H1 (cell line): ENCODE measurements around the gene SURF1. TPM values are rescaled to one million over a fixed set of nuclear protein-coding genes. Genes with fewer than 3 reads are reported as not detected.
A peak's percentile ranks its signal among the peaks of the same experiment; 100 is the strongest.

Experiments used
- CTCF ChIA-PET: fragments of 300-600 bp; sonication (Branson Sonifier 250); formaldehyde crosslinking; loops from one replicate; lab custom pipeline; 2021; ENCODE audit not compliant: partially characterized antibody; lab: Charles Lee
- POLR2A ChIA-PET: fragments of 300-600 bp; sonication (Branson Sonifier 250); formaldehyde crosslinking; loops from one replicate; lab custom pipeline; 2021; ENCODE audit warnings: inconsistent platforms; ENCODE audit not compliant: partially characterized antibody; lab: Charles Lee
- DNase-seq, 2 experiments: peaks; one replicate each; pipeline versions ENCODE4 v3.0.0 to v3.0.0-alpha.2; 2010 to 2022; ENCODE audit warnings: low spot score in 2 of 2, low read depth in 1 of 2, mixed read lengths in 1 of 2
- FAIRE-seq: peaks from 2 replicates; lab custom pipeline; 2011; peaks lifted over from hg19 to GRCh38; lab: Jason Lieb, UNC
- H2AFZ ChIP-seq: 2 replicates; pipeline ENCODE4 v1.8.1; 2012; ENCODE audit warnings: low read length, inconsistent platforms
- H2AK5ac ChIP-seq: 2 replicates; pipeline ENCODE4 v1.6.1; 2013; ENCODE audit warnings: low read depth, low read length
- H2BK120ac ChIP-seq: replicated peaks from 2 replicates; pipeline ENCODE3; 2013; ENCODE audit warnings: low read depth, low read length, inconsistent platforms
- H2BK12ac ChIP-seq: 2 replicates; pipeline ENCODE4 v1.6.1; 2013; ENCODE audit warnings: low read depth, low read length
- H2BK15ac ChIP-seq: 2 replicates; pipeline ENCODE4 v1.6.1; 2013; ENCODE audit warnings: low read length
- H2BK20ac ChIP-seq: 2 replicates; pipeline ENCODE4 v1.6.1; 2013; ENCODE audit warnings: low read length
- H2BK5ac ChIP-seq: 2 replicates; pipeline ENCODE4 v1.6.1; 2013; ENCODE audit warnings: low read depth, low read length
- H3K14ac ChIP-seq: 2 replicates; pipeline ENCODE4 v1.6.1; 2013; ENCODE audit warnings: inconsistent platforms; ENCODE audit not compliant: insufficient read length
- H3K18ac ChIP-seq: 2 replicates; pipeline ENCODE4 v1.6.1; 2013; ENCODE audit warnings: low read length; ENCODE audit errors: extremely low read depth
- H3K23ac ChIP-seq: 2 replicates; pipeline ENCODE4 v1.6.1; 2013; ENCODE audit warnings: inconsistent platforms; ENCODE audit not compliant: insufficient read length
- H3K23me2 ChIP-seq: 2 replicates; pipeline ENCODE4 v1.6.1; 2013; ENCODE audit warnings: low read depth, low read length
- H3K27ac ChIP-seq: 2 replicates; pipeline ENCODE4 v1.6.1; 2011; ENCODE audit warnings: low read depth, low read length, inconsistent platforms
- H3K27me3 ChIP-seq, 4 experiments: replicated peaks in 1 of 4; 1 replicate in 1 of 4; 2 replicates in 3 of 4; pipeline versions ENCODE4 v1.6.1 to v1.8.1; 2011 to 2013; ENCODE audit warnings: low read length in 3 of 4, mild to moderate bottlenecking in 3 of 4, inconsistent platforms in 2 of 4, mixed read lengths in 2 of 4, moderate library complexity in 1 of 4; ENCODE audit not compliant: control insufficient read depth in 3 of 4, insufficient read depth in 3 of 4; ENCODE audit errors: extremely low read depth in 1 of 4
- H3K36me3 ChIP-seq, 4 experiments: 2 replicates each; pipeline versions ENCODE4 v1.6.1 to v1.8.1; 2011 to 2013; ENCODE audit warnings: mild to moderate bottlenecking in 4 of 4, low read length in 3 of 4, moderate library complexity in 2 of 4, control low read depth in 1 of 4, inconsistent platforms in 1 of 4; ENCODE audit not compliant: insufficient read depth in 4 of 4, control insufficient read depth in 2 of 4
- H3K4ac ChIP-seq: replicated peaks from 2 replicates; pipeline ENCODE3; 2013; ENCODE audit warnings: low read length, low read depth, mixed read lengths, inconsistent platforms; ENCODE audit not compliant: insufficient read length
- H3K4me1 ChIP-seq, 4 experiments: replicated peaks in 1 of 4; 1 replicate in 1 of 4; 2 replicates in 3 of 4; pipeline versions ENCODE4 v1.6.1 to v1.8.1; 2011 to 2013; ENCODE audit warnings: low read length in 3 of 4, inconsistent platforms in 2 of 4, mixed read lengths in 1 of 4; ENCODE audit not compliant: insufficient read depth in 4 of 4, control insufficient read depth in 3 of 4
- H3K4me2 ChIP-seq, 2 experiments: 2 replicates each; pipeline versions ENCODE4 v1.6.1 to v1.8.1; 2011 to 2013; ENCODE audit warnings: low read depth in 2 of 2, low read length in 2 of 2, control low read depth in 1 of 2, inconsistent platforms in 1 of 2, mild to moderate bottlenecking in 1 of 2; ENCODE audit not compliant: insufficient read depth in 1 of 2
- H3K4me3 ChIP-seq, 4 experiments: fragments of 200-600, 300-600 bp in 1 of 4; sonication (generic), shearing (Covaris generic), sonication (Bioruptor Twin) in 1 of 4; 2 replicates each; pipeline versions ENCODE4 v1.5.1 to v1.8.1; 2011 to 2016; ENCODE audit warnings: low read length in 4 of 4, low read depth in 3 of 4, control low read depth in 2 of 4, inconsistent platforms in 2 of 4, mild to moderate bottlenecking in 2 of 4, mixed read lengths in 1 of 4, moderate library complexity in 1 of 4; ENCODE audit not compliant: insufficient read depth in 2 of 4; ENCODE audit errors: extremely low read depth in 1 of 4
- H3K56ac ChIP-seq: replicated peaks from 2 replicates; pipeline ENCODE3; 2013; ENCODE audit warnings: low read depth, mild to moderate bottlenecking, mixed read lengths, low read length, inconsistent platforms; ENCODE audit not compliant: insufficient read length
- H3K79me1 ChIP-seq: 2 replicates; pipeline ENCODE4 v1.6.1; 2013; ENCODE audit warnings: low read depth, low read length, control low read depth
- H3K79me2 ChIP-seq, 2 experiments: 2 replicates each; pipeline versions ENCODE4 v1.6.1 to v1.8.1; 2012 to 2013; ENCODE audit warnings: low read length in 2 of 2, mild to moderate bottlenecking in 2 of 2, inconsistent platforms in 1 of 2; ENCODE audit not compliant: insufficient read depth in 2 of 2, control insufficient read depth in 1 of 2
- H3K9ac ChIP-seq, 4 experiments: replicated peaks in 1 of 4; 1 replicate in 1 of 4; 2 replicates in 3 of 4; pipeline versions ENCODE4 v1.6.1 to v1.8.1; 2011 to 2013; ENCODE audit warnings: low read depth in 3 of 4, low read length in 3 of 4, control low read depth in 2 of 4, mild to moderate bottlenecking in 2 of 4, moderate library complexity in 2 of 4, inconsistent platforms in 1 of 4; ENCODE audit errors: extremely low read depth in 1 of 4
- H3K9me3 ChIP-seq, 2 experiments: 2 replicates each; pipeline versions ENCODE4 v1.6.1 to v1.8.1; 2012 to 2013; ENCODE audit warnings: mild to moderate bottlenecking in 2 of 2, moderate library complexity in 2 of 2, control low read depth in 1 of 2, inconsistent platforms in 1 of 2, low read depth in 1 of 2, low read length in 1 of 2, mixed read lengths in 1 of 2; ENCODE audit not compliant: insufficient read depth in 2 of 2
- H4K20me1 ChIP-seq, 2 experiments: replicated peaks in 1 of 2; 2 replicates each; pipeline versions ENCODE3 to v1.8.1; 2011 to 2013; ENCODE audit warnings: inconsistent platforms in 2 of 2, low read length in 2 of 2, mild to moderate bottlenecking in 1 of 2; ENCODE audit not compliant: insufficient read depth in 2 of 2, control insufficient read depth in 1 of 2
- H4K5ac ChIP-seq: 2 replicates; pipeline ENCODE4 v1.6.1; 2013; ENCODE audit warnings: low read length, low read depth, mixed read lengths, inconsistent platforms; ENCODE audit not compliant: insufficient read length
- H4K8ac ChIP-seq: 2 replicates; pipeline ENCODE4 v1.8.0; 2013; ENCODE audit warnings: mild to moderate bottlenecking, moderate library complexity, low read length, inconsistent platforms; ENCODE audit not compliant: insufficient read depth; ENCODE audit errors: extremely low read depth
- H4K91ac ChIP-seq: replicated peaks from 2 replicates; pipeline ENCODE3; 2013; ENCODE audit warnings: low read length, mixed read lengths, inconsistent platforms; ENCODE audit not compliant: insufficient read length
- BACH1 ChIP-seq: IDR thresholded peaks from 2 replicates; pipeline ENCODE4 v1.6.1; 2012; ENCODE audit warnings: low read length, improper control_type of control experiment
- CBX8 ChIP-seq: fragments of 300-800, 300-1000 bp; sonication (generic); IDR thresholded peaks from 2 replicates; pipeline ENCODE4 v1.7.1; 2016; ENCODE audit warnings: low read depth, low read length, borderline replicate concordance
- HDAC6 ChIP-seq: IDR thresholded peaks from one replicate; pipeline ENCODE4 v1.7.1; 2012; ENCODE audit warnings: low read depth, mild to moderate bottlenecking, inconsistent platforms, low read length, moderate library complexity
- JUND ChIP-seq: IDR thresholded peaks from 2 replicates; pipeline ENCODE4 v1.6.1; 2011; ENCODE audit warnings: mild to moderate bottlenecking, improper control_type of control experiment, low read length
- KDM5A ChIP-seq: fragments of 200-600 bp; IDR thresholded peaks from 2 replicates; pipeline ENCODE4 v1.7.1; 2012; ENCODE audit warnings: mild to moderate bottlenecking, low read length, inconsistent platforms, mixed read lengths
- POLR2AphosphoS5 ChIP-seq: IDR thresholded peaks from 2 replicates; pipeline ENCODE4 v1.6.1; 2011; ENCODE audit warnings: low read depth, low read length
- RBBP5 ChIP-seq: IDR thresholded peaks from 2 replicates; pipeline ENCODE4 v1.7.1; 2012; ENCODE audit warnings: low read depth, mild to moderate bottlenecking, inconsistent platforms, low read length, moderate library complexity, borderline replicate concordance
- RFX5 ChIP-seq: IDR thresholded peaks from 2 replicates; pipeline ENCODE4 v1.6.1; 2011; ENCODE audit warnings: low read depth, low read length, improper control_type of control experiment, borderline replicate concordance
- TAF1 ChIP-seq: IDR thresholded peaks from 2 replicates; pipeline ENCODE4 v1.6.1; 2011; ENCODE audit warnings: mild to moderate bottlenecking, low read depth, low read length
- TAF7 ChIP-seq: optimal IDR thresholded peaks from 2 replicates; pipeline ENCODE3; 2011; ENCODE audit warnings: low read depth, mild to moderate bottlenecking, inconsistent platforms, low read length, moderate library complexity, borderline replicate concordance
- ZNF274 ChIP-seq: IDR thresholded peaks from 2 replicates; pipeline ENCODE4 v1.7.0; 2012; ENCODE audit warnings: low read length, borderline replicate concordance; ENCODE audit errors: extremely low read depth
- WGBS, 2 experiments: shearing (Covaris generic) in 1 of 2; methylation state at CpG; one replicate each; pipeline versions ENCODE4 v1.1.6 to v1.1.7; 2013 to 2015; ENCODE audit warnings: low lambda C conversion rate in 2 of 2, mixed read lengths in 2 of 2, inconsistent platforms in 1 of 2, low coverage in 1 of 2, missing lambda C conversion rate in 1 of 2; ENCODE audit not compliant: insufficient replicate concordance in 2 of 2, insufficient coverage in 1 of 2, insufficient read length in 1 of 2; ENCODE audit errors: extremely low coverage in 1 of 2, missing lambda C conversion rate in 1 of 2; 5-methylcytosine and 5-hydroxymethylcytosine counted together
- polyA plus RNA-seq, 7 experiments: library from polyadenylated mRNA; depleted of rRNA in 3 of 7; stranded (reverse) in 5 of 7; unstranded in 2 of 7; fragments of >200 nt in 5 of 7; fragments of 200-250 nt in 2 of 7; gene quantifications; 1 replicate in 5 of 7; 2 replicates in 1 of 7; 4 replicates in 1 of 7; pipeline versions ENCODE4 v1.2.1 to v1.2.3, GENCODE V29; 2011 to 2013; ENCODE audit warnings: missing spikeins in 2 of 7, mixed read lengths in 2 of 7
- total RNA-seq: library from RNA; stranded (reverse); fragmentation: NEBNext Ultra II Directional; extraction: Animal tissue kit (Norgen Biotek cat#: 25700); gene quantifications from 2 replicates; pipeline ENCODE4 v1.2.1, GENCODE V29; 2021
- TF ChIP-seq, protein P1 (sequence below), 3 experiments: IDR thresholded peaks; 1 replicate in 2 of 3; 2 replicates in 1 of 3; pipeline versions ENCODE4 v1.5.1 to v1.6.1; 2011; ENCODE audit warnings: low read length in 3 of 3, mild to moderate bottlenecking in 3 of 3, inconsistent platforms in 2 of 3, low read depth in 1 of 3, moderate library complexity in 1 of 3; ENCODE audit not compliant: insufficient read depth in 1 of 3; ENCODE audit errors: control extremely low read depth in 1 of 3

Gene SURF1
- total and polyA plus RNA-seq, 2 of the 8 experiments (the other 6 are each of a cell fraction or from before 2014, with no cell fraction given) = 43.1 to 44.7 TPM

DNA sequence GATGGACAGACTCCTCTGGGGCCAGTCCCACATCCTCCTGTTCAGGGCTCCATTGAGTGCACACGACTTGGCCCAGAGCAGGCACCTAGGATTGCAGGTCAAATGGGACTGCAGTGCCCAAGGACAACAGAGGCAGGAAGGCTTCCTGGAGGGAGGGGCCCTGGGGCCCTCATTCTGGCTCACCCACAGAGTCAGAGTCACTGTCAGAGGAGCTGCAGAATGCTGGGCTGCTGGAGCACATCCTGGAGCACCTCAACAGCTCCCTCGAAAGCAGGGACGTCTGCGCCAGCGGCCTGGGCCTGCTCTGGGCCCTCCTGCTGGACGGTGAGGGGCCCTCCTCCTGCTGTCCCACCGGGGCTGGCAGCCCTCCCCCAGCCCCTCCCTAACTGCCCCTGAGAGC, 46.4 kb upstream of the SURF1 start:
- POLR2A ChIA-PET = interaction anchor here (0.9 to 5.6 kb wide), 8 partner anchors 8 to 49 kb away, joined by 3 to 31 read pairs (median 4); no protein-coding TSS in a partner anchor
- H2BK12ac ChIP-seq = no peak overlapping the region
- H3K36me3 ChIP-seq = peaks cover 9 to 16% (median 14%) of the 10 kb centered on the region in 4 experiments; a peak in 6 of 8 replicates
- H2BK120ac ChIP-seq = no peak overlapping the region
- TF ChIP-seq CBX8 (no peak), RBBP5 (no peak), ZNF274 (no peak), JUND (no peak), HDAC6 (no peak), TAF7 (no peak), POLR2AphosphoS5 (no peak), RFX5 (no peak), BACH1 (no peak), TAF1 (no peak), KDM5A (no peak)
- TF ChIP-seq, protein P1, sequence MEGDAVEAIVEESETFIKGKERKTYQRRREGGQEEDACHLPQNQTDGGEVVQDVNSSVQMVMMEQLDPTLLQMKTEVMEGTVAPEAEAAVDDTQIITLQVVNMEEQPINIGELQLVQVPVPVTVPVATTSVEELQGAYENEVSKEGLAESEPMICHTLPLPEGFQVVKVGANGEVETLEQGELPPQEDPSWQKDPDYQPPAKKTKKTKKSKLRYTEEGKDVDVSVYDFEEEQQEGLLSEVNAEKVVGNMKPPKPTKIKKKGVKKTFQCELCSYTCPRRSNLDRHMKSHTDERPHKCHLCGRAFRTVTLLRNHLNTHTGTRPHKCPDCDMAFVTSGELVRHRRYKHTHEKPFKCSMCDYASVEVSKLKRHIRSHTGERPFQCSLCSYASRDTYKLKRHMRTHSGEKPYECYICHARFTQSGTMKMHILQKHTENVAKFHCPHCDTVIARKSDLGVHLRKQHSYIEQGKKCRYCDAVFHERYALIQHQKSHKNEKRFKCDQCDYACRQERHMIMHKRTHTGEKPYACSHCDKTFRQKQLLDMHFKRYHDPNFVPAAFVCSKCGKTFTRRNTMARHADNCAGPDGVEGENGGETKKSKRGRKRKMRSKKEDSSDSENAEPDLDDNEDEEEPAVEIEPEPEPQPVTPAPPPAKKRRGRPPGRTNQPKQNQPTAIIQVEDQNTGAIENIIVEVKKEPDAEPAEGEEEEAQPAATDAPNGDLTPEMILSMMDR (IDR thresholded peaks at IDR 0.05; ENCODE audit: control extremely low read depth in 1 of 3, insufficient read depth in 1 of 3, low read depth in 1 of 3, low read length in 3 of 3) = no peak
- TF ChIP-seq, all 59 proteins: peak for 0
- H2BK5ac ChIP-seq = no peak overlapping the region
- 83% methylated on average over 6 of the region's 7 CpGs; no CpG with 5 or more reads in 1 of the 2 experiments for WGBS, 2 experiments
- no peak overlapping the region for H3K4me2 ChIP-seq
- H3K4ac ChIP-seq = no peak overlapping the region
- H3K9me3 ChIP-seq = no peaks in the 10 kb centered on the region
- H2BK15ac ChIP-seq = no peak overlapping the region
- H3K23me2 ChIP-seq = no peaks in the 10 kb centered on the region
- no peak overlapping the region for H3K18ac ChIP-seq
- no peaks in the 10 kb centered on the region for H3K79me1 ChIP-seq
- H3K4me3 ChIP-seq = no peak overlapping the region
- no peak overlapping the region for H3K23ac ChIP-seq
- DNase-seq = no peak
- no peak overlapping the region for H2AK5ac ChIP-seq
- peaks cover 13 to 18% of the 10 kb centered on the region in 2 experiments for H4K20me1 ChIP-seq
- no peak for FAIRE-seq
- no peaks in the 10 kb centered on the region for H3K79me2 ChIP-seq
- H3K4me1 ChIP-seq = no peaks in the 10 kb centered on the region
- H2BK20ac ChIP-seq = no peak overlapping the region
- H3K27me3 ChIP-seq = no peaks in the 10 kb centered on the region
- no peak overlapping the region for H3K14ac ChIP-seq
- no peak overlapping the region for H3K9ac ChIP-seq
- 0 out of 2 replicates have a peak overlapping the region, but pooled peaks have one; percentile 14 for H4K8ac ChIP-seq
- no peak overlapping the region for H4K91ac ChIP-seq
- CTCF ChIA-PET = interaction anchor here (0.7 to 4.6 kb wide), 18 partner anchors 7 to 214 kb away, joined by 3 to 32 read pairs (median 5); partner anchors contain the start of genes ADAMTS13, SURF1 and SURF2
- no peak overlapping the region for H2AFZ ChIP-seq
- no peak overlapping the region for H3K27ac ChIP-seq
- no peak overlapping the region for H4K5ac ChIP-seq
- H3K56ac ChIP-seq = no peak overlapping the region
